Astrocyte of the spinal cord (primary cell): ENCODE measurements around the gene PALLD.

ENCODE experiments used
- DNase-seq: peaks from one replicate; pipeline ENCODE4 v3.0.0; 2011; ENCODE audit warnings: low read depth, low spot score
- H3K4me3 ChIP-seq: 2 replicates; pipeline ENCODE4 v1.5.1; 2011; ENCODE audit warnings: low read depth, mild to moderate bottlenecking, low read length, moderate library complexity
- in situ Hi-C: cut with HindIII; loops from 2 replicates; pipeline ENCODE4 v1.10.0; 2017; ENCODE audit warnings: low sequenced_read_pairs
- TF ChIP-seq, protein P1 (sequence below): IDR thresholded peaks from 2 replicates; pipeline ENCODE4 v1.5.1; 2012; ENCODE audit warnings: low read depth, mild to moderate bottlenecking, low read length, inconsistent platforms

Gene PALLD

DNA sequence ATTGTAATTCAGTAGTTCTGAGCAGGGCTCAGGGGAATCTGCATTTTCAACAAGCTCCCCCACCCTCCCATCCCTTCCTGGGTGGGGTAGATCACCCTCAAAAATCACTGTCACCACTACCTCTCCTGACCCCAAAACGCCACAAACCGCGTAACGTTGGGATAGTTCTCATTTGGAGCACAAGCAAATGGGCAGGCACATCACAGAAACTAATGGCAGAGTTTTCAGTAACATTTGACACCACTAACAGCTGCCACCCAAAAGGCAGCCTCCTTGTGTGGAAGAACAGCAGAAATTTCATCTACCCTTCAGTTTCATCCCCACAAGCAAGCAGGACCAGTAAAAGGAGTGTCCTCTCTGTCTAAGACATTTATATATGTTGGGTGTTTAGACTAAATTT lies 132.7 kb downstream of the PALLD start:
- TF ChIP-seq, protein P1, sequence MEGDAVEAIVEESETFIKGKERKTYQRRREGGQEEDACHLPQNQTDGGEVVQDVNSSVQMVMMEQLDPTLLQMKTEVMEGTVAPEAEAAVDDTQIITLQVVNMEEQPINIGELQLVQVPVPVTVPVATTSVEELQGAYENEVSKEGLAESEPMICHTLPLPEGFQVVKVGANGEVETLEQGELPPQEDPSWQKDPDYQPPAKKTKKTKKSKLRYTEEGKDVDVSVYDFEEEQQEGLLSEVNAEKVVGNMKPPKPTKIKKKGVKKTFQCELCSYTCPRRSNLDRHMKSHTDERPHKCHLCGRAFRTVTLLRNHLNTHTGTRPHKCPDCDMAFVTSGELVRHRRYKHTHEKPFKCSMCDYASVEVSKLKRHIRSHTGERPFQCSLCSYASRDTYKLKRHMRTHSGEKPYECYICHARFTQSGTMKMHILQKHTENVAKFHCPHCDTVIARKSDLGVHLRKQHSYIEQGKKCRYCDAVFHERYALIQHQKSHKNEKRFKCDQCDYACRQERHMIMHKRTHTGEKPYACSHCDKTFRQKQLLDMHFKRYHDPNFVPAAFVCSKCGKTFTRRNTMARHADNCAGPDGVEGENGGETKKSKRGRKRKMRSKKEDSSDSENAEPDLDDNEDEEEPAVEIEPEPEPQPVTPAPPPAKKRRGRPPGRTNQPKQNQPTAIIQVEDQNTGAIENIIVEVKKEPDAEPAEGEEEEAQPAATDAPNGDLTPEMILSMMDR = no peak
- DNase-seq = no peak

DNA sequence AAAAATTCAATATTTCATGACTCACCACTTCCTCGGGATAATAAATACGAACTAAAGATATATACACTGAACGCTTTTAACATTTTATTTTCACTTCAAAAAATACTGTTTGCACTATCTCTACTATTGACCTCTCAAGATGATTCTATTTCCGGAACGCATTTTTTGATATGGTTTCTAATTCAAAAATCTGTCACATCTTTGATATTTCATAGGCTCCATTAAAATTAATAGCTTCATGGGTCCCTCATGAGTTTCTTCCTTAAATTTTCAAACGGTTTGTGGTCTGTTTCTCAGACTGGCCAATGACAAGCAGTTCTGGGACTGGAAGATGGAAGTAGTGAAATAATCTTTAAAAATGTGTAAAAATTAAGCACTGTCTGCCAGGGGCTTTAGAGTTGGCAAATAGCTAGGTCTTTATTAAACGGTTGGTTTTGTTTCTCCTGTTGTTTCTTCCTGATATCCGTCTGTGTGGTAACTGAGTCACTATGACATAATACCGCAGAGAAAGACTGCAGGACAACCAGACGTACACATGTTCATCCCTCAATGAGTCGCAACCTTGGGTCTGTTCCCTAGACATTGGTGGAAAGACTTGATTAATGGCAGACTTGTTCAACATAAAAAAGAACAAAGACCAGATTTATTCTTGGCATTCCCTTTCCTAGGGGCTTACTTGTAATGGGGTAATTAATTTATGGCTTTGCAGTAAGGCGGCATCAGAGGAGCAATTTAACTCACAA lies 133.8 kb downstream of the PALLD start:
- peak overlapping the region; percentile 85 for H3K4me3 ChIP-seq
- in situ Hi-C loops = no loop called here
- peak; percentile 95 for DNase-seq
- TF ChIP-seq, protein P1 = no peak

More for the DNA sequence above, 132.7 kb downstream of the PALLD start:
- in situ Hi-C loops = no loop called here
- no peak overlapping the region for H3K4me3 ChIP-seq

DNA sequence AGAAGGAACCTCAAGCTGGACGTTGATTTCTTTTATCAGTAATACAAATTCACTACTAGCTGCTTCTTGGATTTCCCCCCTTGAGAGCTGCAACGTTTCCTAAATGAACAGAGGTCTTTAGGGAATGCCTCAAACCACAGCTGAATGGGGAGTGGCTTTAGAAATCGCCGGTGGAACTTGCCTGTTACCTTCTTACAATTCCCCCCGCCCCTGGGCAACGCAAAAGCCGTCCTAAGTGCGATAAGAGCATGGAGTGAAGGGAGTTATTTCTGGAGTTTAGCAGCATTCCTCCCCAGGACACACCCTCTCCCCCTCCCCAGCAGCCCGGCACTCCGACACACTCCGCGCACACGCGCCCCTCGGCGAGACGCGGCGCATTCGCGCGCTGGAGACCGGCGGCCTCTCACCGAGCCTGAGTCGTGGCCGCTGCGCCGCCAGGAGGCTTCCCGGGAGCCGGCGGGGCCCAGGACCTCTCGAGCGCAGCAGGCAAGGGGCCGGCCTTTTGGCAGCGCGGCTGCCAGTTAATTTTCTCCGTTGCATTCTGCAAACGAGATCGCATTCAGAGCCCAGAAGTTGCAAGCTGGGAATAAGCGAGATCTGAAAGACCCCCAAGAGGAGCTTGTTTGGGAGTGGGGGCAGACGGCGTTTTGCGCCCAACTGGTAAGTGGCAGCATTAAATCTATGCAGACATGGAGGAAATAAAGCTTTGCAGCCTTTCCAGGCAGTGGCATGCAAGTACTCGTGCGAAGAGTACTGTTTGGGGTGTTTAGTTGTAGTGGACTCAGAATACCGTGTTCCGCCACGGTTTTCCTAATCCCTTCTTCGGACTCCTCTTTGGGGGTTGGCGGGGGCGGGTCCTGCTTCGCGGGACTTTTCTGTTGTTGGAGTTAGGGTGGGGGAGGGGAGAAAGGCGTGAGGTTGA lies 134.7 kb downstream of the PALLD start:
- TF ChIP-seq, protein P1 = peak; percentile 38
- peak overlapping the region; percentile 85 for H3K4me3 ChIP-seq
- in situ Hi-C loops = no loop called here
- DNase-seq = peak; percentile 90

DNA sequence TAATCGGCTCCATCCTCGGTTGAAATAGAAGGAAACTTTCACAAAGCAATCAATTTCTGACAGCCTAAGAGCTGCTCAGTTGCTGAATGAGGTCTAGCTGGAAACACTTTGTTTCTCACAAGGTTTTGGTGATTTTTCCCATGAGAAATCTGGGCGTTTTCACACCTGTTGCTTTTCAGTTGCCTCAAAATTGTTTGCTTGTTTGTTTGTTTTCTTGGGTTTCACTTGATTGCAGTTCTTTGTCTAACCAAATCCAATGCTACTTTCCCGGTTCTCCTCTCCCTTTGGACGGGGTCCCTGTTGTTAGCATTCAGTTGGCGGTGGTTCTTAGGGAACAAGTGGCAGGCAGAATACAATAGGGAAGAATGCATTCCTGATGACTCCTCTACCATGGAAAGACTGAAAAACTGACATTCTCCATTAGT lies 135.5 kb downstream of the PALLD start:
- TF ChIP-seq, protein P1 = no peak
- no peak for DNase-seq
- in situ Hi-C loops = no loop called here
- H3K4me3 ChIP-seq = peak overlapping the region; percentile 85

DNA sequence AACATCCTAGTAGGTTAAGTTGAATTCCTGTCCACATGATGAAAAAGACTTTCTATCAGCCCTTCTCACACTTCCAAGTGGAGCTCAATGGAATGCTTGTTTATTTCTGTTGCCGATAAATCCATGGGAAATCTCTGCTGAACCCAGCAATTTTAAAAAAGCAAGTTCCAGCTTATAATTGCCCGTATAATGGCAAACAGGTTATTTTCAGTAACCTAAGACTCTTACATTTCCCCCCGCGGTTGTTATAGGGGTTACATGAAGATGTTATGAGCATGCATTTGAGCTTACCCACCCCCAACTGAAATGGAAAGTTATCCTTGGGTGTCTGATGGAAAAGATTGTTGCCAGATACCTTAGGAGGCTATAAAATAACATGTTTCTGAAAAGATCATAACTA lies 136.2 kb downstream of the PALLD start:
- TF ChIP-seq, protein P1 = no peak
- peak overlapping the region; percentile 85 for H3K4me3 ChIP-seq
- in situ Hi-C loops = no loop called here
- DNase-seq = peak; percentile 68

DNA sequence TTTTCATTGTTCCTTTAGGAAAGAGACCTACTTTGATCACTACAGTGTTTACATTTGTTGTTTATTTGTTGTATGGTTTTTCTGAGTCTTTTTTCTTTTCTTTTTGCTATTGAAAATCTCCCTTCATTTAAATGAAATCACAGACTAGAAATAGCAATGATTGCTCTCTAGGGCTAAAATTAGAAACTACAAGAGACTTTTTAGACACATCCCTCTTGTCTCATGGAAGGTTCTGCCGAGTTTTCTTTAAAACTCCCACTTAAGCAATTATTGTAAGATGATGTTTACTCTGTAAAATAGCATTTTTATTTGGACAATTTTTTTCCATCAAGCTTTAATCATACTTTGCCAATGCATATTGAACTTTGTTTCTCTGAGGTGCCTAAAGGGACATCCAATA lies 136.6 kb downstream of the PALLD start:
- peak overlapping the region; percentile 85 for H3K4me3 ChIP-seq
- TF ChIP-seq, protein P1 = no peak
- in situ Hi-C loops = no loop called here
- no peak for DNase-seq
